Transverse colon (tissue), 4 donors: ENCODE measurements around the gene ERCC5. TPM values are rescaled to one million over a fixed set of nuclear protein-coding genes. Genes with fewer than 3 reads are reported as not detected.

Experiments
- DNase-seq: peaks from one replicate; pipeline ENCODE4 v3.0.0-alpha.2; 2019
- H3K27ac ChIP-seq, 4 donors: fragments of 200-600 bp; sonication (generic); 2 replicates each; pipeline ENCODE4 v1.5.1; 2016 to 2018; ENCODE audit warnings: inconsistent platforms in 4 of 4
- H3K27me3 ChIP-seq: fragments of 200-600 bp; sonication (generic); 2 replicates; pipeline ENCODE4 v1.5.1; 2017; ENCODE audit warnings: inconsistent platforms
- H3K36me3 ChIP-seq, 4 donors: fragments of 200-600 bp; sonication (generic); 2 replicates each; pipeline ENCODE4 v1.5.1; 2017 to 2019; ENCODE audit warnings: inconsistent platforms in 4 of 4
- H3K4me1 ChIP-seq, 4 donors: fragments of 200-600 bp; sonication (generic); 2 replicates each; pipeline ENCODE4 v1.5.1; 2017 to 2020; ENCODE audit warnings: inconsistent platforms in 4 of 4
- H3K4me3 ChIP-seq, 4 donors: fragments of 200-600 bp; sonication (generic); 1 replicate in 1 of 4; 2 replicates in 3 of 4; pipeline versions ENCODE4 v1.5.1 to v1.6.1; 2017 to 2019; ENCODE audit warnings: inconsistent platforms in 4 of 4
- H3K9me3 ChIP-seq, 2 donors: fragments of 200-600 bp; sonication (generic); 2 replicates each; pipeline ENCODE4 v1.5.1; 2017 to 2019; ENCODE audit warnings: inconsistent platforms in 2 of 2
- EP300 ChIP-seq: sonication (generic); formaldehyde crosslinking; IDR thresholded peaks from one replicate; pipeline ENCODE4 v1.6.1; 2017; ENCODE audit warnings: antibody characterized with exemption, low read depth
- POLR2A ChIP-seq: fragments of 450-650 bp; IDR thresholded peaks from one replicate; pipeline ENCODE4 v1.6.1; 2016; ENCODE audit warnings: antibody characterized with exemption, mild to moderate bottlenecking, moderate library complexity
- POLR2AphosphoS5 ChIP-seq, 3 donors: sonication (generic); formaldehyde crosslinking; IDR thresholded peaks; one replicate each; pipeline ENCODE4 v1.6.1; 2016; ENCODE audit warnings: antibody characterized with exemption in 3 of 3
- WGBS, 2 donors: methylation state at CpG; one replicate each; pipeline ENCODE4 v1.1.5; 2018; ENCODE audit warnings: low coverage in 1 of 2; 5-methylcytosine and 5-hydroxymethylcytosine counted together
- in situ Hi-C, 4 donors: fragments of 200-750 bp; cut with MboI; loops; one replicate each; pipeline versions ENCODE4 v1.15.0 to v1.15.1; 2017; ENCODE audit warnings: low sequenced_read_pairs in 3 of 4, low pct_ligation_motif_present in 1 of 4, low pct_unique_long_range_greater_than_20kb in 1 of 4
- intact Hi-C: fragments of 100-400 bp; cut with DNase I; formaldehyde crosslinking; loops from one replicate; pipeline ENCODE4 v1.15.1; 2023; ENCODE audit warnings: low total_unique reads
- total RNA-seq, 4 donors: library from RNA; depleted of rRNA; stranded (reverse); fragments of >200 nt; gene quantifications; one replicate each; pipeline ENCODE4 v1.1.0, GENCODE V29; 2016
- TF ChIP-seq, protein P1 (sequence below), 5 experiments: fragments of 200-600 bp in 3 of 5; fragments of 450-650 bp in 2 of 5; sonication (generic) in 3 of 5; IDR thresholded peaks; 1 replicate in 2 of 5; 2 replicates in 3 of 5; pipeline ENCODE4 v1.5.1; 2016 to 2017; ENCODE audit warnings: antibody characterized with exemption in 5 of 5, inconsistent platforms in 3 of 5, mild to moderate bottlenecking in 2 of 5, moderate library complexity in 1 of 5

ERCC5 gene
- total RNA-seq, 4 donors from 2014 or later, result 64.4 to 116 (median 84.9) TPM

DNA sequence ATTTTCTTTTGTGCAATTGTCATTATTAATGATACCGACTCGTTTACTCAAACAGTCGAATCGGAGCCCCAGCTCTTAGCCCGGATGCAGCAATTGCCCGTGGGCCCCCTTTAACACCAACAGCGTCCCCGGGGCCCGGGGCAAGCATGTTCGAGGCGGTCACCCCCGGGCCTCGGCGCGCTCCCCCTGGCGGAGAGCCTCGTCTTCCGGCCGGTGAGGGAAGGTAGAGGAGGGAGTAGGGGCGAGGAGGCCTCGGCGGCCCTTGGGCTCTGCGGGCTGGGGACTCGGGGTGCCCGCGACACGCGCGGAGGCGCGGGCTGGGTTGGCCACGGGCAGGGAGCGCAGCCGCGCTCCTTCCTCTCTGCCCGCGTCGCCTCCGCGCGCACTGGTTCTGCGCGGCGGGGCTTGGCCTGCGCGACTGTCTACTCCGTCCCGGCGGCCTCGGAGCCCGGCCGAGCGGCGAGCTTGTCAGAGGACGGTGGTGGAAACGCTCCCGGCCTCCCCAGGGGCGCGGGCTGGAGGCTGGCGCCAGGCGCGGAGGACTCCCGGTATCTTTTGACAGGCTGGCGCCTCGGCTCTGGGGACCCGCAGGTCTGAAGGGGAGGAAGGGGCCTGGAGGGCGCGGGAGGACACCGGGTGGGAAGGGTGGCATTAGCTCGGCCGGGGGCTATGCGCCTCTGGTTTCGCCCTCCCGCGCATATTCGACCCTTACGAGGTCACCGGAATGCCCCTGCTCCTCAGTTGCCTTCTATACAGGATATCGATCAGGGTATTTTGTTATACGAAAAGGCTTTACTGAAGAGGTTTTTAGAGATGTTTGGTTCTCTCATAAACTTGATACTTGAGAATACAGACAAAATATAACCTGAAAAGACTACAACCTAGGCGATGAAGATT, 45.4 kb upstream of the ERCC5 start:
- intact Hi-C loops, result loop anchor here (5.0 kb wide), 1 partner anchor 47 kb away; the partner anchor contains the start of gene ERCC5
- Histone ChIP-seq H3K4me3 (peak overlapping the region; percentile 60 to 79 (median 64)), H3K27ac (peak overlapping the region; percentile 83 to 90 (median 84)), H3K9me3 (no peaks in the 10 kb centered on the region), H3K4me1 (peaks cover 0 to 28% (median 2%) of the 10 kb centered on the region in 4 donors), H3K36me3 (no peaks in the 10 kb centered on the region), H3K27me3 (no peaks in the 10 kb centered on the region)
- DNase-seq, result peak; percentile 87
- TF ChIP-seq EP300 (no peak), POLR2A (peak; percentile 32)
- TF ChIP-seq, protein P1, sequence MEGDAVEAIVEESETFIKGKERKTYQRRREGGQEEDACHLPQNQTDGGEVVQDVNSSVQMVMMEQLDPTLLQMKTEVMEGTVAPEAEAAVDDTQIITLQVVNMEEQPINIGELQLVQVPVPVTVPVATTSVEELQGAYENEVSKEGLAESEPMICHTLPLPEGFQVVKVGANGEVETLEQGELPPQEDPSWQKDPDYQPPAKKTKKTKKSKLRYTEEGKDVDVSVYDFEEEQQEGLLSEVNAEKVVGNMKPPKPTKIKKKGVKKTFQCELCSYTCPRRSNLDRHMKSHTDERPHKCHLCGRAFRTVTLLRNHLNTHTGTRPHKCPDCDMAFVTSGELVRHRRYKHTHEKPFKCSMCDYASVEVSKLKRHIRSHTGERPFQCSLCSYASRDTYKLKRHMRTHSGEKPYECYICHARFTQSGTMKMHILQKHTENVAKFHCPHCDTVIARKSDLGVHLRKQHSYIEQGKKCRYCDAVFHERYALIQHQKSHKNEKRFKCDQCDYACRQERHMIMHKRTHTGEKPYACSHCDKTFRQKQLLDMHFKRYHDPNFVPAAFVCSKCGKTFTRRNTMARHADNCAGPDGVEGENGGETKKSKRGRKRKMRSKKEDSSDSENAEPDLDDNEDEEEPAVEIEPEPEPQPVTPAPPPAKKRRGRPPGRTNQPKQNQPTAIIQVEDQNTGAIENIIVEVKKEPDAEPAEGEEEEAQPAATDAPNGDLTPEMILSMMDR (IDR thresholded peaks at IDR 0.05), result peak; percentile 76 to 82 (median 78)
- 3 to 18% methylated on average over 3 to 51 of the region's 81 CpGs for WGBS, 2 donors
- in situ Hi-C loops, result no loop called here

DNA sequence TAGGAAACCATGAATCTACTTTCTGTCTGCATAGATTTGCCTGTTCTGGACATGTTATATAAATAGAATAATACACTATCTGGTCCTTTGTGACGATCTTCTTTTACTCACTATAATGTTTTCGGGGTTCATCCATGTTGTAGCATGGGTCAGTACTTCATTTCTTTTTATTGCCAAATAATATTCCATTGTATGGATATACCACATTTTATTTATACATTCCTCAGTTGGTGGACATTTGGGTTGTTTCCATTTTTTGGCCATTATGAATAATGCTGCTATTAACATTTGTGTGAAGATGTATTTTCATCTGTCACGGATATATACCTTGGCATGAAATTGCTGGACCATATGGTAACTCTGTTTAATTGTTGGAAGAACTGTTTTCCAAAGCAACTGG, 40.2 kb upstream of the ERCC5 start:
- intact Hi-C loops, result no loop called here

DNA sequence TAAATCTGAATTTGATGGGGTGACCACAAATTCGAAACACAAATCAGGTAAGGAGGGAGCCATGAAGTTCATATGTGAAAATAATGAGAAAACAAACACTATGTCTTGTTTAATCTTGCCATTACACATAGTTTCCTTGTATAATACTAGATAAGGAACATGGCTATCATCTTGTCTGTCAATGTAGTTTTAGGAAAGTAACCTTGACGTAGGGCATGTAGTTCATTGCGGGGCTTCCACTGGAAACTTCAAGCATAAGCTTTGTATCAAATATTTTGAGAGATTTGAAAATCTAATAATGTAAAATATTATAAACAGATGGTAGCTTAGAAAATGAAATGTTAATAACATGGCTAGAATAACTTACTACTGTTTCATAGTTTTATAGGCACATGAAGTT, 38.1 kb upstream of the ERCC5 start:
- peaks cover 0 to 18% (median 0%) of the 10 kb centered on the region in 4 donors for H3K36me3 ChIP-seq
- intact Hi-C loops (no loop called here), in situ Hi-C loops (no loop called here)
- H3K27me3 ChIP-seq, result no peaks in the 10 kb centered on the region
- 94 to 100% methylated on average over 3 of the region's 3 CpGs for WGBS, 2 donors
- H3K4me1 ChIP-seq, result peaks cover 0 to 9% (median 0%) of the 10 kb centered on the region in 4 donors
- no peak for TF ChIP-seq POLR2A
- TF ChIP-seq, protein P1 (IDR thresholded peaks at IDR 0.05), result no peak
- TF ChIP-seq POLR2AphosphoS5 (IDR thresholded peaks at IDR 0.05), result no peak
- no peak for TF ChIP-seq EP300
- H3K4me3 ChIP-seq, result no peak overlapping the region
- no peak overlapping the region for H3K27ac ChIP-seq
- no peak for DNase-seq
- peaks cover 0 to 9% of the 10 kb centered on the region in 2 donors for H3K9me3 ChIP-seq

More for the DNA sequence above, 40.2 kb upstream of the ERCC5 start:
- Histone ChIP-seq H3K4me1 (peaks cover 0 to 22% (median 2%) of the 10 kb centered on the region in 4 donors), H3K36me3 (peaks cover 0 to 4% (median 0%) of the 10 kb centered on the region in 4 donors), H3K9me3 (no peaks in the 10 kb centered on the region), H3K27ac (no peak overlapping the region), H3K4me3 (no peak overlapping the region), H3K27me3 (no peaks in the 10 kb centered on the region)
- in situ Hi-C loops, result no loop called here
- DNase-seq, result no peak
- WGBS, 2 donors, result 93 to 97% methylated on average over 3 of the region's 3 CpGs
- TF ChIP-seq, protein P1 (IDR thresholded peaks at IDR 0.05), result no peak

DNA sequence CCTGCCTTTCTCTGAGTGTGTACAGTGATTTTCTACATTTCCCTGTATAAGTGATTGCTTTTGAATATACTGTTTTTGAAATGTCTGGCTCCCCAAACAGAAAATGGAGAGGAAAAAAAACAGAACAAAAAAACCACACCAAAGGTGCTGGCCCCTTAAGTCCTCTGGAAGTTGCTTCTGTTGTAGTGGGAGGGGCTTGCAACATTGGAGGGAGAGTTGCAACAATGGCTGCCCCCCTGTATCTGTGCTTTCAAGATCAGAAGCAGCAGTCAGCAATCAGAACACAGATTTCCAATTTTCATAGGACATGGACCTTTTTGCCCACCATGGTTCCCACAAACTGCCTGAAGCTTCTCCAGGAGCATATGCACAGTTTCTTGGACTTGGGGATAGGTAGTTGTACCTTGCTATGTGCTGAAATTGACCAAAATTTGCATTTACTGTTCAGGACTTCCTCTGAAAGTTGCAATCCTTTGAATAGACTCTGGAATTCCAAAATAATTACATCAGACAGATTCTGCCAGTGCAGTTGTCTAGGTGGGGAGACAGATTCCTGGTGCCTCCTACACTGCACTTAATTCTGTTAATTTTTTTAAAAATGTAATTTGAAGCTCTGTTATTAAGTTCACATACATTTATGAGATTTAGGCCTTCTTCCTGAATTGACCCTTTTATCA, 33.1 kb upstream of the ERCC5 start:
- TF ChIP-seq POLR2A, result no peak
- no peak for TF ChIP-seq EP300
- TF ChIP-seq POLR2AphosphoS5 (IDR thresholded peaks at IDR 0.05), result no peak
- TF ChIP-seq, protein P1 (IDR thresholded peaks at IDR 0.05), result no peak
- Histone ChIP-seq H3K27me3 (no peaks in the 10 kb centered on the region), H3K4me1 (peaks cover 0 to 9% (median 0%) of the 10 kb centered on the region in 4 donors), H3K9me3 (peaks cover 0 to 9% of the 10 kb centered on the region in 2 donors), H3K36me3 (peaks cover 0 to 31% (median 2%) of the 10 kb centered on the region in 4 donors), H3K27ac (no peak overlapping the region), H3K4me3 (no peak overlapping the region)
- intact Hi-C loops, result no loop called here
- in situ Hi-C loops, result no loop called here
- DNase-seq, result no peak
